GM19025 (cell line): ENCODE results near the gene XYLT2.
"Not testable (repeated sequence)": the region's sequence is repeated elsewhere in the genome, so short reads cannot be mapped to it uniquely, and the experiment has no call there.

Experiments
- ATAC-seq: cut with Tn5 transposase; IDR thresholded peaks from one replicate; pipeline ENCODE4 v1.9.1; 2021; ENCODE audit warnings: mild to moderate bottlenecking, low read depth, moderate library complexity; ENCODE audit not compliant: unreplicated experiment

XYLT2 gene

DNA sequence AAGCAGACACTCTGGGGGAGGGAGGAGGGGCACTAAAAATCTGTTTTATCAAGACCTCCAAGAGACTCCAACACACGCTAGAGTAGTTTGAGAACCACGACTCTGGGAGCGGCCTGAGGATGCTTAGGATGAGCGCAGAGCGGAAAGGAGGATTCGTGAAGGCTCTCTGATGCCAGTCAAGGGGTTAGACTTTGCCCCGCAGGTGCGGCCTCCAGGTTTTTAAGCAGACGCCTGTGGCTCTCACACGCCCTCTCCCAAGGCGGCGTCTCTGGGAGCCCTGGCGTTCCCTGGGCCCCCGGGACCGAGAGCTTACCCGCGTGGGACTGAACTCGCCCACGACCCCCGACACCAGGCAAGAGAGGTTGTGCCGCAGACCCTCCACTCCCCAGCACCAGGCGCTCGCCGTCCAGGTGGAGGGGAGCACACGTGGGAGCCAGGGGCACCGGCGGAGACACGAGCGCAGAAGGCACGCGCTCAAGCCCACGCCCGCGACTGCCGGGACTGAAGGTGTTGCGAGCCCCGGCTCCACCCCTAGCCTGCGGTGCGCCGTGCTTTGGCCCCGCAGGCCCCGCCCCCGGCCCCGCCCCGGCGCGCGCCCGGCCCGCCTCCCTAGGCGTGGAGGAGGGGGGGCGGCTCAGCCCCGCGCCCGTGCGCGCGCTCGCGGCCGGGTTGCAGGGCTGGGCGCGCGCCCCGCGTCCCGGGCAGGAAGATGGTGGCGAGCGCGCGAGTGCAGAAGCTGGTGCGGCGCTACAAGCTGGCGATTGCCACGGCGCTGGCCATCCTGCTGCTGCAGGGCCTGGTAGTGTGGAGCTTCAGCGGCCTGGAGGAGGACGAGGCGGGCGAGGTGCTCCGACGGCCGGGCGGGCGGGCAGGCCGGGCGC is at the start of gene XYLT2:
XYLT2 (plus strand) TSS at position 695 of the 881 bp plus-strand sequence; CDS start at position 710, 15 bp downstream.
- ATAC-seq, result peak; percentile 80

DNA sequence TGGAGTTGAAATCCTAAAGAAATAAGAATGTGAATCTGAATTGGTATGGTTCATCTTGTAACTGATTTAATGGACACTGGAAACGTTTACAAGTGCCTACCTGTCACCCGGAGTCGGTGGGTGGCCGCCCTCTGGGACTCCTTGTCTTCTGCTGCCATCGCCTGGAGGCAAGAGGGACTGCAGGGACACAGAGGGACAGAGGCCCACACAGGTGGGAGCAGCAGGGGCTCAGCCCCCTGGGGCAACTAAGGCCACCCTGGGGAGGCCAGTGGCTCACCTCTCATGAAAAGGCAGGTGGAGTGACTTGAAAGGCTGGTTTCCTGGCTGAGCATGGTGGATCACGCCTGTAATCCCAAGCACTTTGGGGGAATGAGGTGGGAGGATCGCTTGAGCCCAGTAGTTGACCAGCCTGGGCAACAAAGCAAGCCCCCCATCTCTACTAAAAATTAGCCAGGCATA is 48.5 kb upstream of the XYLT2 start:
- ATAC-seq, result no peak

DNA sequence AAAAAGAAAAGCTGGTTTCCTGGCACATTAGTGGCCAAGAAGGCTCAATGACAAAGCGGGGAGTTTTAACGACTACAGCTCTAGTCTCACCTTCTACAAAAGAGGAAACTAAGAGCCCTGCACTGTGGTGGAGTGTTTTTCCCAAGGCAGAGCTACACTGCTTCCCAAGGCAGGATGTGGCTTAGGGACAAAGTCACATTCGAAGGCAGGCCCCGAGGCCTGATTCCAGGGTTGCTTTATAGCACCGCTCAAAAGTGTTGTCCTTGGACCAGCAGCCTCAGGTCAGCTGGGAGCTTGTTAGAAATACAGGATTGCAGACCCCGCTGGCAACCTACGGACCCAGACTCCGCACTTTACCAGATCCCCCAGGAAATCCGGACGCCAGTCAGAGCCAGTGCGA is 47.9 kb upstream of the XYLT2 start:
- ATAC-seq, result no peak

GRCh38 chr17:50299776-50300175 is 46.1 kb upstream of the XYLT2 start:
- no peak for ATAC-seq

DNA sequence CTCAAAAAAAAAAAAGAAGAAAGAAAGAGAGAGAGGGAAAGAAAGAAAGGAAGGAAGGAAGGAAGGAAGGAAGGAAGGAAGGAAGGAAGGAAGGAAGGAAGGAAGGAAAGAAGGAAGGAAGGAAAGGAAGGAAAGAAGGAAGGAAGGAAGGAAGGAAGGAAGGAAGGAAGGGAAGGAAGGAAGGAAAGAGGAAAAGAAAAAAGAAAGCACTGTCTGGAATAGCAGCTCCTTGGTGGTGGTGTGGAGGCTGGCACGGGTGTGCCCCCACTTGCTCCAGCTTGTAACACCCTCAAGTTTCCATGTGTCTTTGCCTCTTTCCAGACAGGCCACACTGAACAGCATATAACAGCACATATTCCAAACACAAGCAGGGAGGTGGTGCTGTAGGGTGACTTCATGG is 45.1 kb upstream of the XYLT2 start:
- not testable (repeated sequence) for ATAC-seq

DNA sequence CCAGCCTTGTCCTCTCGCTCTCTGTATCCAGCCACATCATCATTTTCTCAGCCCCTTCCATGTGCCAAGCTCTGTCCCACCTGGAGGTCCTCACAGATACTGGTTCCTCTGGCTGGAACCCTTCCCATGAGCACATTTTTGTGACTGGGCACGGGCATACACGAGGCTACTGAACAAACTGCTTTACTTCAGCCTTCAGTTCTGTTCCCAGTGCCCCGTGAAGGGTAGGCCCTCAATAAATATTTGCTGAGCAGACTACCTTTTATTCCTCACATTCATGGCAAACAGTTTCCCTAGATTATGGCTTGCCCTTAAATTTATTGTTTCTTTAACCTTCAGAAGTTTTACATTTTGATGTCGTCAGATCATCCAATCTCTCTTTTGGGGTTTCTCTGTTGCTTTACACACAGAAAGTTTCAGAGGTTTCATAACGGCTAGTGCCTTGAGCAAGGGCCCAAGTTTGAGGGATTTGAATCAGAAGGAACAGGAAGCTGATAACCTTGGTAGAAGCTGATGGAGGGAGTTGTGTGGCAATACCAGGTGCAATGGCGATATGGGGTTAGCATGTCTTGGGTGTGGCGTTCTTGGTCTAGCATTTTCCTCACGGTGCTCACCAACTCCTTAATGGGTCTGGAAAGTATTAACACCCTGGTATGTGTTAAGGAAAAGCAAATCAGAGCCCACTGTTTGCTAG is 43.9 kb upstream of the XYLT2 start:
- ATAC-seq, result no peak

DNA sequence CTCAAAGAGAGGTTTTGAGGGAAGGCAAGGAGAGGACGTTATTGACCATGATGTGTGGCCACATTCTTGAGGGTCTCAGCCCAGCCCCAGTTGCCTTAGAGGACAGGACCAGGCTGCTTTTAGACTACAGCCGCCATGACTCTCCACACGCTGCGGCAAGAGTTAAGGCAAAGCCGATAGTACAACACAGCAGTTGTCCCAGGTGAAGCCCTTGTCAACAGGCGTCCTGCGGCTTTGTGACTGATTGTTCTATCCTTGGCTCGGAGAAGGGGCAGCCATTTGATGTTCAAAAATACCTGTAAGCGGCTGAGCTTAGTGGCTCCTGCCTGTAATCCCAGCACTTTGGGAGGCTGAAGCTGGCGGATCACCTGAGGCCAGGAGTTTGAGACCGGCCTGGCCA is 42.9 kb upstream of the XYLT2 start:
- ATAC-seq, result no peak

- no peak for ATAC-seq
Observed at GRCh38 chr17:50303596-50303995, 42.3 kb upstream of the XYLT2 start.

DNA sequence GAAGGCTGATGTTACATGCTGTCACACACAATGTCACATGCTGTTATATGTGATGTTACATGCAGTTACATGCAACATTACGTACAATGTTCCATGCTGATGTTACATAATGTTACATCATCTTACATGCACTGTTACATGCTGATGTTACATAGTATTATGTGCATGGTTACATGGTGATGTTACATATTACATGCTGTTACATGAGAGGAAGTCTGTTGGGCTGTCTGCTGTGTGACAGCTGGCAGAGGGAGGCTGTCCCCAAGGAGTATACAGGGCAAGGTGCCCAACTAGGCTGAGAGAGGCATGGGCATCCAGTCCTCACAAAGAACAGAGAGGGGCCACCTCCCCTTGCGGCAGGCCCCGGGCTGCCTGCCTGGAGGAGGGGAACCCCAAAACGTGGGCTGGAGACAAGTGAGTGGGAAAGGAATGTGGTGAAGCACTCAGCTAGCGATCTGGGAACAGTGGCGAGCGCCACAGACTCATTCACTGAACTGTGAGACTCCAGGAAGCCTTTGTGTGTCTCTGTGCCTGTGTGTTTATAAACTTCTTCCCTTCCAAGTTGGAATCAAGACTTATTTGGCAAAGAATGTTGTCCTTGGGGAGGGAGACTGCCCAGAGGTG is 41.0 kb upstream of the XYLT2 start:
- no peak for ATAC-seq

GRCh38 chr17:50307654-50308053 is 38.3 kb upstream of the XYLT2 start:
- no peak for ATAC-seq

- no peak for ATAC-seq
Observed at GRCh38 chr17:50308666-50309065, 37.3 kb upstream of the XYLT2 start.

DNA sequence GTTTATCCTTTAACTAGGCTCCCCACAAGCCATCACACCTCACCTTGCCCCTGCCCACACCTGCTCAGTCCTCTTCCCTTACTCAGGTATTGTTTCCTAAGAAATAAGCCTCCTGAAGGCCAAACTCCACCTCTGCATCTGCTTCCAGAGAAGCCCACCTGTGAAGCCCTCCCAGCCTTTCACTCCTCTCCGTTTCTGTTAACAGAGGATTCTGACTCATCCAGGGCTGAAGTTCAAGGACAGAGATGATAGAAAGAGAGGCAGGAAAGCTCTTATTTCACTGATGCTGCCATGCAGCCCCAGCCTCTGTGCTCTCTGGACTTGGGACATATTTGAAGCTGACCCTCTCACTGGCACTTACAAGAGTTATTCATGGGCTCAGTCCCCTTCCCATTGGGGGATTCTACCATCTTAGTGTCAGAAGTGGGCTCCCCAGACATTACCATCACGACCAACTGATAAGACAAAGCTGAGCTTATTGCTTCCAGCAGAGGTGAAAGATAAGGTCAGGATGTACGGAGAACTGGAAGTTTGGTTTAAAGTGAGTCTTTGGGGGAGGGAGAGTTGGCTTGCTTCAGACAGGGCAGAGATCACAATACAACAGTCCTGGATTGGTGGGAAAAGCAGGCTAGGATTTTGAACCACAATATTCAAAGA is 35.3 kb upstream of the XYLT2 start:
- no peak for ATAC-seq

GRCh38 chr17:50311112-50311460 is 34.8 kb upstream of the XYLT2 start:
- peak; percentile 64 for ATAC-seq

GRCh38 chr17:50311483-50311882 is 34.4 kb upstream of the XYLT2 start:
- no peak for ATAC-seq

- ATAC-seq, result no peak
Observed at GRCh38 chr17:50312308-50312707, 33.6 kb upstream of the XYLT2 start.

GRCh38 chr17:50314456-50315011 is 31.4 kb upstream of the XYLT2 start:
- no peak for ATAC-seq

DNA sequence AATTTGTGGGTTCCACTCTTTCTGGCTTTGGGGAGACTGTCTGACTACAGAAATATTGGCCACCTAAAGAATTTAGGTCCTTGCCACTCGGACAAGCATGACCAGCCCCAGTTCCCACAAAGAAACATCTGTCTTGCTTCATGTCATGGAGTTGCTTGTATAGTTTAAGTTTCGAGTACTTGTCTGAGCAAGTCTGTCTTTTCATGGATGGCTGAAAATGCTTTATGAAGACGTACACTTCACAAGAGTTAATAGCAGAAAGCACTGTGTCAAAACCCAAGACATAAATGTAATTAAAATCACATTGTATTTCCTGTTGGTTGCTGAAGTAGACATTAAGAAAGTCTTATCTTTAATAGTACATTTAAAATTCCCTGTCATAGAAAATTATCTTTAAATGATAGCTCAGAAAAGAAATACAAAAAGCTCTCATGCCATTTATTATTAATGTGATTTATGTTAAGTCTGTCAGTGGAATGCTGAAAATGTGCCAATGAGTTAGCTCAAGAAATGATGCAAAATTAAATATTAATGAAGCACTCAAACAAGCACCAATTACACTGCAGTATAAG is 29.8 kb upstream of the XYLT2 start:
- ATAC-seq, result no peak

- ATAC-seq, result not testable (repeated sequence)
Observed at GRCh38 chr17:50316660-50317059, 29.3 kb upstream of the XYLT2 start.

- no peak for ATAC-seq
Observed at GRCh38 chr17:50317121-50317520, 28.8 kb upstream of the XYLT2 start.
